NCI-H774 (cell line): ENCODE measurements around the gene ATAD1.
"Not testable (repeated sequence)": the region's sequence is repeated elsewhere in the genome, so short reads cannot be mapped to it uniquely, and the experiment has no call there.

Experiments
- DNase-seq: peaks from one replicate; lab custom pipeline; 2025; lab: John Stamatoyannopoulos, UW

The ATAD1 gene, protein sequence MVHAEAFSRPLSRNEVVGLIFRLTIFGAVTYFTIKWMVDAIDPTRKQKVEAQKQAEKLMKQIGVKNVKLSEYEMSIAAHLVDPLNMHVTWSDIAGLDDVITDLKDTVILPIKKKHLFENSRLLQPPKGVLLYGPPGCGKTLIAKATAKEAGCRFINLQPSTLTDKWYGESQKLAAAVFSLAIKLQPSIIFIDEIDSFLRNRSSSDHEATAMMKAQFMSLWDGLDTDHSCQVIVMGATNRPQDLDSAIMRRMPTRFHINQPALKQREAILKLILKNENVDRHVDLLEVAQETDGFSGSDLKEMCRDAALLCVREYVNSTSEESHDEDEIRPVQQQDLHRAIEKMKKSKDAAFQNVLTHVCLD

DNA sequence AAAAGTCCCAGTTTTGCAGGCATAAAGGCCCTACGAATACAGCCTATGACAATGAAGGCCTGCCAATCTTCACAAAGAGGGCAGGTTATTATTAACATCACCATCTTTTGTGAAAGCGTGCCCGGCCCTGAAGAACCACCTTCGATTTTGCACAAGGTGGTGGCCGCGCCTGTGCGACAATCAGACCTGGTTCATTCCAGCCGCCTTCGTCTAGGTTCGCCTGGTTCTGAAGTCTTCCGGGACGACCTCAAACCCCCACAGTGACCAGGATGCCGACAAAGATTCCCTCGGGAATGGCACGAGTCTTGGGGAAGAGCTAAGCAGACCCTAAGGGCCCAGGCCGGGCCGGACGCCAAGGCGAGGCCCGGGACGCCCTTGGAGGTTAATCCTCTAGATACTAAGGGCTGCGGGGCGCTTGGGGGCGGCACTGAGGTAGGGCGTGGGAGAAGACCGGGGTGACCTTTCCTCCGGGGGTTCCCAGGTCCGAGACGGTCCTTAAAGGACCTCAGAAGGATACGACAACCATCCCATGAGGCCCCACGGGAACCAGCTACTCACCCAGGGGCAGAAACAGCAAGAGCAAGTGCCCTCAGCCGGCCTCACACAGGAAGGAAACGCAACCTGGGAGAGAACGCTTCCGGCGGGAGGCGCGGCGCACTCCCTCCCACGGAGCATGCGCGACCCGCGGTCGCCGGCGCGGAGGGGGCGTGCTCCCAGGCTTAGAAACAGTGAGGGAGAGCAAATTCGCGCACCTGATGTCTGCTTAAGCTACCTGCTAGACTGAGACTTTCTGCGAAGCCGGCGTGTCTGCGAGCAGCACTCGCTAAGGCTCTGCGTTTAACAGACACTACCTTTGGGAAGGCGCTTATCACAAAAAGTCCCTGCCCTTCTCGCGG lies at the start of gene ATAD1:
TSS of gene ATAD1 (minus strand) at position 618 of the 896 bp plus-strand sequence. CDS start 3,627 bp downstream, outside the sequence.
- DNase-seq = no peak

DNA sequence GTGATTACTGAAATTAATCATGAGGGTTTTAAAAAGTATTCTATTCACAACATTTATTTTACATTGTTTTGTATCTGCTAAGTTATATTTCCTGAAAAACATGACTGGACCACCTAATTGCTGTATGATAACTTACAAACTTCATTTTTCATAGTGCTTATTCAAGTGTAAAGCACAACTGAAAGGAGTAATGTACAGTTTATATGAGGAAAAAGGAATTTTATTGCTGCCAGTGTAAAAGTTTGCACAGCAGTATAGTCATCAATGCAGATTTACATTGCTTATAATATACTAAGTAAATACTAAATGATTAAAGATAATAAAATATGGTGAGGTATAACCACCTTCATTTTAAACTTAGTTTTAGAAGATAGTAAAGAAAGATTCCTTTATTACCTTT lies 49.4 kb upstream of the ATAD1 start:
- no peak for DNase-seq

DNA sequence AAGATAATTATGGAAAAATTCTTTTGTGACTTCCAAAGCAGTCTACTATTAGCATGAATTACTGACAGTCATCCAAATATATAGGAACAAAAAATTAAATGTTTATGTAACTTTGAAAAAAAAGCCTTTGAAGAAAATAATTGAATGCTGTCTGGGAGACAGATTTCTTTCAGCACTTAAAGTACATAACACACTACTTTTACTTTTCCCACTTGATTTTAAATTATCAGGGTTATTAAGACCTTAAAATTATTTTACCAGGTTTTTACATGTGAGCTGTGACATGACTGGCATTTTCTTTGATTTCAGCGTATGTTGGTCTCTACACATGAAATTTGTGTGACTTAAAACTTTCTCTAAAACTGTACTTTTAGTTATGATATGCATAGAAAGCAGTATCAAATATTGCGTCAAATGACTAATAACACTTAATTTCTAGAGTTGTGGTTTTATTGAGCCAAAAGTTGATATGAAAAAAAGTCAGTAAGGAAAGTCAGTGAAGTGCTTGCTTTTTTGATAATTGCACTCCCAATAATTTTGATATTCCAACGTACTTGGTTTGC lies 48.5 kb upstream of the ATAD1 start:
- DNase-seq = no peak

DNA sequence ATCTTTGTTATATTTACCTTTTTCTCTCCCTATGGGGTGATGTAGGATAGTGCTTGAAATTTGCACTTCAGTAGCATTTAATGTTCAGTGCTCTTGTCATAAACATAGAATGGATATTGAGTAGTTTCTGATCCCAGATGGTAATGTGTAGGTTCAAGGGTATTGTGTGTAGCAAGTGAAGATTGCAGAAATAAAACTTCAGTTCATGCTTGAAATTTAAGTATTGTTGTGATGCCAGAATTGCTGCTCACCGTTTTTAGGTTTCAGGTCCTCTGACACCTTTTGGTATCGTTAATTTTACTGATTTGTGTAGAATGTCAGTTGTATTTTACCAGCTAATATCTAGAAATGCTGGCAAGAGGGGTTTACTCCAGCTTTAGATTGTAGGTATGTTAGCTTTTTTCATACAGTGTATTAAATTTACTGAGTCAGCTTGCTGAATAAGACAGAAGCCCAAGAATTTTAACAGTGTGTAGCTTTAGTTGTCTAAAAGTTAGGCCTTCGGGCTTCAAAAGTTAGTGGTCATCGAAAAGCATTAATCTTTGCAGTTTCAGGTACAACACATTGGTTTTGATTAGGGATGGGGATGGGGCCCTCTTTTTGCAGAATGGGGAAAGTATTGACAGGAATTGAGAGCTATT lies 47.3 kb upstream of the ATAD1 start:
- DNase-seq = no peak

DNA sequence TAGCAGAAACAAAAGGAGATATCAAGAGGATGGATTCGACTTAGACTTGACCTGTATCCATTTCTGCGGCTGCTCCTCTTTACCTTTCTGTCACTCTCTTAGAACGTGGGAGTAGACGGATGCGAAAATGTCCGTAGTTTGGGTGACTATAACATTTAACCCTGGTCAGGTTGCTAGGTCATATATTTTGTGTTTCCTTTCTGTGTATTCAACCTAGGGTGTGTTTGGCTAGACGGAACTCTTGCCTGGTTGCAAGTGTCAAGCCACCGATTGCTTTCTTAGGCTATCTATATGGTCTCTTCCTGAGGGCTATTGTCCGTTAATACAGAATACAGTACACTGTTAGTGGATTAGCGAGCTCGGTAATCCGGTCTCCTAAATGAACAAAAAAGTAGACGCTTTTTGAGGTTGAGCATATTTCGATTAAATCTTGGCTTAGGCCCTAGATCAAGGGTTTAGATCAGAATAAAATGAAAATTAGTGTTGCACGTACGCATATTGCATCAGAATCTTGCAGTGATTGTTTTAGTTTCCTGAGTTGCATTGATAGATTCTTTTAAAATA lies 46.6 kb upstream of the ATAD1 start:
- DNase-seq = no peak

DNA sequence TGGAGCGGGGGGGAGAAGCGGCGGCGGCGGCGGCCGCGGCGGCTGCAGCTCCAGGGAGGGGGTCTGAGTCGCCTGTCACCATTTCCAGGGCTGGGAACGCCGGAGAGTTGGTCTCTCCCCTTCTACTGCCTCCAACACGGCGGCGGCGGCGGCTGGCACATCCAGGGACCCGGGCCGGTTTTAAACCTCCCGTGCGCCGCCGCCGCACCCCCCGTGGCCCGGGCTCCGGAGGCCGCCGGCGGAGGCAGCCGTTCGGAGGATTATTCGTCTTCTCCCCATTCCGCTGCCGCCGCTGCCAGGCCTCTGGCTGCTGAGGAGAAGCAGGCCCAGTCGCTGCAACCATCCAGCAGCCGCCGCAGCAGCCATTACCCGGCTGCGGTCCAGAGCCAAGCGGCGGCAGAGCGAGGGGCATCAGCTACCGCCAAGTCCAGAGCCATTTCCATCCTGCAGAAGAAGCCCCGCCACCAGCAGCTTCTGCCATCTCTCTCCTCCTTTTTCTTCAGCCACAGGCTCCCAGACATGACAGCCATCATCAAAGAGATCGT lies 46.0 kb upstream of the ATAD1 start:
- not testable (repeated sequence) for DNase-seq

DNA sequence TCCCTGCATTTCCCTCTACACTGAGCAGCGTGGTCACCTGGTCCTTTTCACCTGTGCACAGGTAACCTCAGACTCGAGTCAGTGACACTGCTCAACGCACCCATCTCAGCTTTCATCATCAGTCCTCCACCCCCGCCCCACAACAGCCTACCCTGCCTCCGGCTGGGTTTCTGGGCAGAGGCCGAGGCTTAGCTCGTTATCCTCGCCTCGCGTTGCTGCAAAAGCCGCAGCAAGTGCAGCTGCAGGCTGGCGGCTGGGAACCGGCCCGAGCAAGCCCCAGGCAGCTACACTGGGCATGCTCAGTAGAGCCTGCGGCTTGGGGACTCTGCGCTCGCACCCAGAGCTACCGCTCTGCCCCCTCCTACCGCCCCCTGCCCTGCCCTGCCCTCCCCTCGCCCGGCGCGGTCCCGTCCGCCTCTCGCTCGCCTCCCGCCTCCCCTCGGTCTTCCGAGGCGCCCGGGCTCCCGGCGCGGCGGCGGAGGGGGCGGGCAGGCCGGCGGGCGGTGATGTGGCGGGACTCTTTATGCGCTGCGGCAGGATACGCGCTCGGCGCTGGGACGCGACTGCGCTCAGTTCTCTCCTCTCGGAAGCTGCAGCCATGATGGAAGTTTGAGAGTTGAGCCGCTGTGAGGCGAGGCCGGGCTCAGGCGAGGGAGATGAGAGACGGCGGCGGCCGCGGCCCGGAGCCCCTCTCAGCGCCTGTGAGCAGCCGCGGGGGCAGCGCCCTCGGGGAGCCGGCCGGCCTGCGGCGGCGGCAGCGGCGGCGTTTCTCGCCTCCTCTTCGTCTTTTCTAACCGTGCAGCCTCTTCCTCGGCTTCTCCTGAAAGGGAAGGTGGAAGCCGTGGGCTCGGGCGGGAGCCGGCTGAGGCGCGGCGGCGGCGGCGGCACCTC lies 45.3 kb upstream of the ATAD1 start, which contains the start of the genes KLLN and PTEN:
TSS of gene KLLN (minus strand) at position 481 of the 891 bp plus-strand sequence. CDS start 1,046 bp downstream, outside the sequence.
TSS of gene PTEN (plus strand) at position 573 of the 891 bp plus-strand sequence. CDS start 845 bp downstream, outside the sequence.
- DNase-seq = no peak

DNA sequence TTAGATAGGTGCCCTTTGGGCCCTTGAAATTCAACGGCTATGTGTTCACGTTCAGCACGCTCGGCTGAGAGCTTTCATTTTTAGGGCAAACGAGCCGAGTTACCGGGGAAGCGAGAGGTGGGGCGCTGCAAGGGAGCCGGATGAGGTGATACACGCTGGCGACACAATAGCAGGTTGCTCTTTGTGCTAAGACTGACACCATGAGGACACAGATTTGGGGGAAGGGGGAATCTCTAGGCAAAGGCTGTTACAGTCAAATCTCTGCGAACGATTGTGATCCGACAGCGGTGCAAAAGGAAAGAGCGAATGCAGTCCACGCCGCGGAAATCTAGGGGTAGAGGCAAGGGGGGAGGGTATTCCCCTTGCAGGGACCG lies 44.6 kb upstream of the ATAD1 start:
- no peak for DNase-seq

DNA sequence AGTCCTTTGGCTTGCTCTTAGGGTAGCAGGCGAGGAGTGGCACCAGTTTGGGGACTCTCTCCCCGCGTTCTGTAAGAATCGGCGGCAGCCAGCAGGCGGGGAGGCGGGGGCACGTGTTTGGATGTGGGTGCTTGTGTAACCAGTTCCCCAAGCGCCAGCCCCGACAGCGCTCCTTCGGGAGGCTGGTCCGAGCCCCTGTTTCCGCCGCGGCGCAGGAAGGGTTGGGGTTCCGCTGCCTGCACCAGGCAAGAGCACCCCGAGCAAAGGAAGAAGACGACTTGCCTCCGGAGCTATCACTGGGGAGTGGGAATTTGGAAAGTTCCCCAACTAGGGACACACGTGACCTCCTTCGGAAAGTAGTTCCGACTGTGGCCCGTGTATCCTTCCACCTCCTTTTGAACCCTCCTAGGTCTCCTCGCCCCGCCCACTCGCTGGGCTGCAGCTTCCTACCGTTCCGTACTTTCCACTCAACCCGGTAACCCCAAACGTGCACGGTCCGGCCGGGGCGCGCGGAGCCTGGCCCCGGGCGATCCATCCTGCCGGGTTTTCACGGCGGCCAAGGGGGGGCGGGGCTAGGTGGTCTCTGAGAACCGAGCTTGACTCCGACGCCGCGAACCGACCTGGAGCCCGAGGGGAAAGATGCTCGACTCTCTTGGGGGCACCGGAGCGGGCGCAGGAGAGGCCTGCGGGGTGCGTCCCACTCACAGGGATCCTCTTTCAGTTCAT lies 44.1 kb upstream of the ATAD1 start:
- DNase-seq = no peak

DNA sequence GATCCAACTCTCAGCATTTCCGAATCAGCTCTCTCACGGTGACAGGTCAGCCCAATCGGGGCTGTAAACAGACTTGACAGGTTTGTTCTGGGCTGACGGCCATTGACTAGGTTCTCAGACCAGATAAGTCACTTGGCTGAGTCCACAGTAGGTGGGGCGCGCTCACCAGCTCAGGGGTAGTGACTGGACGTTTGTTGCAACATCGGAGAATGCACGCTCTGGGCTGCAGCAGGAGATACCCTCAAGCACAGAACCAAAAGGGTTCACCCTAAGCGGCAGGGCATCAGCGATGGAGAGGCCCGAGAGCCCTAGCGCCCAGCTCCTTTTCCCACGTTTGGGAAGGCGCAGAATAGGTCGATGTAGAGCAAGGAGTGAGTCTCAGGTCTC lies 43.5 kb upstream of the ATAD1 start:
- DNase-seq = no peak

DNA sequence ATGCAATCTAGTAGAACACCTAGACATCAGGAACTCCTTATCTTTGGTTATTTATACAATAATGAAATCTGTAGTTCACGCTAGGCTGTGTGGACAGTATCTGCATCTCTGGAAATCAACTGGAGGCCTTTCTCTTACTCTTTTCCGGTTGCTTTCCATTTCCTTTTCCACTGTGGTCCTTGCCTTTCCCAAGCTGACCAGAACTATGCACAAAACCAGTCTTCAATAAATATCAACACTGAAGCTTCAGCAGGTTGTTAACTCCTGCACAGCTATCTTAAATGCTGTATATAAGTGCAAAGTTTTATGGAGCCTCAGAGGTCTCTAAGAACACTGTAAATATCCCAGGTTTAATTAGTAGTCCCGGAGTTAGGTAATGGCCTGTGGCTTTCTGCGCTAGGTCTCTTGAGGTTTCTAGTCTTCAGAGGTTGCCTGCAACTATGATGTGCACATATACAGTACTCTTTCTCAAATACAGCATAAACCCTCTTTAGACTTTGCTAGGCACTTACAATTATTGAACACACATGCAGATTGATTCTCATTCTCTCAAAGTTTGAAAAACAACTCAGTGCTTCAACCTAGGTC lies 42.9 kb upstream of the ATAD1 start:
- no peak for DNase-seq

DNA sequence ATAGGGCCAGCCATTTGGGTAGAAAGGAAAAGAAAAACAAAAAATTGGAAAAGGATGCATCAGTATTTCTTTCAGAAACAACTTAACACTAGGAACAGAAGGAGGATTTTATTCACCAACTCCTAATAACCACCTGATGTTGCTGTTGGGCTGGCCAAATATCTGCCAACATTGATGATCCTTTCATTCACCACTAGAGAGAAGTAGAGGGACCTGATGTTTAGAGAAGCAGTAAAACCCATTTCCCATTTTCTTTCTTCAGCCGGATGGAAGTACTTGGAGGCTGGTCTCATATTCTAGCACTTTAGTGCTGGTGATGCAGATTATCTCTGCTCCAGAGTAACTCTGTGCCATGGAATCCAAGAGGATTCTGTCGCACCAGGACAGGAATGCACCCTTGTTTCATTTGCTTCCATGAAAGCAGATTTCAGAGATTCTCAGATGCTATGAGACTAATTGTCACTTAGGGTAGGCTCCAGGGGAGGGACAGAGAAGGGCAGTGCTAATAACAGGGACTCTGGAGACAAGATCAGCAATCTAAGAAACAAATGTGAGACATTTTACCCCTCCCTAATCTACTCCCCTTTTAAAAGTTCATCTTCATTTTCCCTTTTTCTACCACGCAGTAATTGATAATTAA lies 42.2 kb upstream of the ATAD1 start:
- no peak for DNase-seq

DNA sequence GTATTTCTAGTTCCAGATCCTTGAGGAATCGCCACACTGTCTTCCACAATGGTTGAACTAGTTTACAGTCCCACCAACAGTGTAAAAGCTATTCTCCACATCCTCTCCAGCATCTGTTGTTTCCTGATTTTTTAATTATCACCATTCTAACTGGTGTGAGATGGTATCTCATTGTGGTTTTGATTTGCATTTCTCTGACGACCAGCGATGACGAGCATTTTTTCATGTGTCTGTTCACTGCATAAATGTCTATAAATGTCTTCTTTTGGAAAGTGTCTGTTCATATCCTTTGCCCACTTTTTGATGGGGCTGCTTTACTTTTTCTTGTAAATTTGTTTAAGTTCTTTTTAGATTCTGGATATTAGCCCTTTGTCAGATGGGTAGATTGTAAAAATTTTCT lies 37.6 kb upstream of the ATAD1 start:
- not testable (repeated sequence) for DNase-seq

DNA sequence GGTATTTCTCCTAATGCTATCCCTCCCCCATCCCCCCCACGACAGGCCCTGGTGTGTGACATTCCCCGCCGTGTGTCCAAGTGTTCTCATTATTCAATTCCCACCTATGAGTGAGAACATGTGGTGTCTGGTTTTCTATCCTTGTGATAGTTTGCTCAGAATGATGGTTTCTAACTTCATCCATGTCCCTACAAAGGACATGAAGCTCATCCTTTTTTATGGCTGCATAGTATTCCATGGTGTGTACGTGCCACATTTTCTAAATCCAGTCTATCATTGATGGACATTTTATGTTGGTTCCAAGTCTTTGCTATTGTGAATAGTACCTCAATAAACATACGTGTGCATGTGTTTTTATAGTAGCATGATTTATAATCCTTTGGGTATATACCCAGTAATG lies 37.2 kb upstream of the ATAD1 start:
- DNase-seq = not testable (repeated sequence)

DNA sequence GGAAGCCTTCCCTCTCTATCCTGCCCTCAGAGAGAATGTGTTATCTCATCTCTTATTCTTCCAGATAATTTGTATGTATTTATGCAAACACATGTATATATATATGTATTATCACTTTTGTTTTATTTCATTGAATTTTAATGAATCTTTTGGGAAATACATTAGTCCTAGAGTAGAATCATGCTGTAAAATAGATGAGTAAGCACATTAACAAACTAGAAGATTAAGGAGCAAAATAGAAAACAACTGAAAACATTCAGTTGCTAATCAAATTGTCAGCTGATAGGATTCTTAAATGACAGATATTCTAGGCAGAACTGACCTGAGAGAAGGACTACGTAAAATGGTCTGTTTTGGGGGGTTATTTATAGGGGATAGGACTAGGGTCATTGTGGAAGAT lies 34.1 kb upstream of the ATAD1 start:
- no peak for DNase-seq

DNA sequence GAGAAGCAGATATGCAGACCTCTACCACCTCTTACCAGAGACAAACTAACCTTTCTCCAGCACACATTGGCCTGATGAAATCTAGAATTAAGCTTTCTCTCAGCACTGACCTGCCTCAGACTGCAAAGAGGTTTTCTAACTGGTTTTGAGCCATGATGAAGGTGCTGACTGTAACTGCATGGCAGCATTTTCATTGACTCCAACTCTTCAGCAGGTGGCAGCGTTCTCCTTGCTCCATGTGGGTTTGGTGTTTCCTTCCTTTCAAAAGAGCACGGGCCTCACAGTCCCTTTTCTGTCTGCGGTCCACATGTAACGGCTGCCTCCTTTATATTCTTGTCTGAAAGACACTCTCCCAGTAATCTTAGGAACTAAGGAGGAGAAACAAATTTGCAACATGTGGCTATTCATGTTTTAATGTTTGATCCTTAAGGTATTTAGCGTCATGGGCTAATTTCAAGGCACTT lies 32.7 kb upstream of the ATAD1 start:
- DNase-seq = no peak

DNA sequence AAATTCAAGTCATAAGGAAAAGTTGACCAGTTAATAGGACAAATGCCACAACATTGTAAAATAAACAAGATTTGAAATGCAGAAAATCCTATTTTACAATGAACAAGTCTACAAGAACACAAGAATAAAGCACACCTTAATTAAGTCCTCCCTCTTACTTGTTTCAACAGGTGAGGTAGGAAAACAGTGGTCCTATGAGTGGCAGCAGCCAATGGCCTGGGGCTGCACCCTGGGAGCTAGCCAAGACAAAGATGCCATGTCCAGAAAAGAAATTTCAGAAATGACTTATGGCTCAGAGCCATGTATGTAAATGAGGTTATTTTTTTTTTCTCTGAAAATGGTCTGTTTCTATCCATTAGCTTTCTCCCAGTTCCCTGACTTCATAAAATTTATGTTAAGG lies 31.0 kb upstream of the ATAD1 start:
- DNase-seq = no peak

DNA sequence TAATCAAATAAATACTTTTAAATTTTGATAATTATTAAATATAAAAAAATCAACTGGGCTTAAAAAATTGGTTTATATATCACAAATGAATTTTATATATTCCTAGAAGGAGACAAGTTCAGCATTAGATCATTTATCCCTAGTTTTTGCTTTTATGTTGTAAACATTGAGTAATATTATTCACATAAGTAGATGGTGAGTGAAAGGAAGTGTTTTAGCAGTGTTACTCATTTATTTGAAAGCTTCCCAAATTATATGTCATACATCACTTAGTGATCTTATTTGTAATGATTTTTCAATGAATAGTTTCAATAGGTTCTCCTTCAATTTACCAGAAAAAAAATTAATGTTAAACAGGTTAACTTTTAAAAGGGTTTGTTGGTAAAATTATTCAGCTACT lies 29.5 kb upstream of the ATAD1 start:
- no peak for DNase-seq

DNA sequence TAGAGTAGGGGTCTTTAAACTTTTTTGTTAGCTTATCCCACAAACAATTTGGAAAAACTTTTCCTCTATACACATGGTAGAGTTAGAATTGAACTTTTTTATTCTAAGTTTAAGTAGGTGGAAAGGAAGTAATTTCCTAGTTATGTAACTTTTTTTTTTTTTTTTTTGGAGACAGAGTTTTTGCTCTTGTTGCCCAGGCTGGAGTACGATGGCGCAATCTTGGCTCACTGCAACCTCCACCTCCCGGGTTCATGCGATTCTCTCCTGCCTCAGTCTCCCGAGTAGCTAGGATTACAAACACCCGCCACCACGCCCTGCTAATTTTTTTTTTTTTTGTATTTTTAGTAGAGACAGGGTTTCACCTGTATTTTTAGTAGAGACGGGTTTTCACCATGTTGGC lies 28.7 kb upstream of the ATAD1 start:
- not testable (repeated sequence) for DNase-seq
